HG03097 (cell line): ENCODE measurements around the gene GNAS.

Source experiments
- ATAC-seq: cut with Tn5 transposase; IDR thresholded peaks from one replicate; pipeline ENCODE4 v1.9.1; 2021; ENCODE audit not compliant: unreplicated experiment, low FRiP score

Gene GNAS

GRCh38 chr20:58851969-58852458, 502 bp upstream of the GNAS start:
- ATAC-seq: no peak

GRCh38 chr20:58853466-58853865, 950 bp downstream of the GNAS start:
- no peak for ATAC-seq

- ATAC-seq: no peak
Measured at GRCh38 chr20:58853976-58854637, 1.6 kb downstream of the GNAS start.

GRCh38 chr20:58854638-58855471, 2.3 kb downstream of the GNAS start:
- ATAC-seq: no peak

- ATAC-seq: no peak
Measured at GRCh38 chr20:58855506-58856389, 3.2 kb downstream of the GNAS start.

- ATAC-seq: no peak
Measured at GRCh38 chr20:58863044-58863790, 10.7 kb downstream of the GNAS start.

GRCh38 chr20:58864346-58864745, 11.8 kb downstream of the GNAS start:
- no peak for ATAC-seq

GRCh38 chr20:58865843-58866242, 13.3 kb downstream of the GNAS start:
- no peak for ATAC-seq

- ATAC-seq: no peak
Measured at GRCh38 chr20:58867211-58867610, 14.7 kb downstream of the GNAS start.

GRCh38 chr20:58868795-58869194, 16.3 kb downstream of the GNAS start:
- ATAC-seq: no peak

GRCh38 chr20:58869662-58870227, 17.2 kb downstream of the GNAS start:
- no peak for ATAC-seq

- no peak for ATAC-seq
Measured at GRCh38 chr20:58870293-58871014, 17.9 kb downstream of the GNAS start.

- no peak for ATAC-seq
Measured at GRCh38 chr20:58871533-58872102, 19.1 kb downstream of the GNAS start.

- no peak for ATAC-seq
Measured at GRCh38 chr20:58874469-58874868, 22.0 kb downstream of the GNAS start.

- ATAC-seq: no peak
Measured at GRCh38 chr20:58875111-58875510, 22.6 kb downstream of the GNAS start.

GRCh38 chr20:58875541-58876134, 23.1 kb downstream of the GNAS start:
- no peak for ATAC-seq

- ATAC-seq: no peak
Measured at GRCh38 chr20:58876437-58876836, 23.9 kb downstream of the GNAS start.
